ENCODE measurements around the gene OR10A5.

OR10A5 gene

DNA sequence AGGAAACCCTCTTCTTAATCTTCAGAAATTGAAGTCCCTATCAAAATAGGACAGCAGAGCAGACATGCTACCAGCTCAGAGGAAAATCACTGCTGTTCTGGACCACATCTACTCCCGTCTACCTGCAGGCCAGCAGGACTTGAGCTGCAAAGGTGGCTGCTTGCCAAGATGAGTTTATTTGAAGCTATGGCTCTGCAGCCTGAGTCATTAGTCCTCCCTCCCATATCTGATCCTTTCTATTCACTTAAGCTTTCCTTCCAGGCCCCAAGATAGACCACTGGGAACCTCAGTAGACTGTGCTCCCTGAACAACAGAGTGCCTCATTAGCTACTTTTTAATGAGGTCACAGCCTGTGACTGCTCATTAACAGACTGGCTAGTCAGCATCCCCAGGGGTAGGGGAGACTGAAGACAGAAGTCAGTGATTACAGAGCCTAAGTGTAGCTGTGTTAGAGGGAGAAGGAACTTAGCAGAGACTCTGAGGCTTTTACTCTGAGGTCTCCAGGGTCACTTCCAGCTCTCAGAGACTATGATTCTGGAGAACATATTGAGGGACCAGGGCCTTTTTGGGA, 10.6 kb downstream of the OR10A5 start:
- Histone ChIP-seq H3K27me3 (no peaks in the 10 kb centered on the region), H3K9me3 (no peaks in the 10 kb centered on the region), H3K4me3 (ENCODE audit: low read depth in 1 of 2, low read length in 1 of 2) (no peak overlapping the region), H3K27ac (no peak overlapping the region), H3K36me3 (no peaks in the 10 kb centered on the region), H3K4me1 (ENCODE audit: control insufficient read depth in 1 of 2, insufficient read depth in 1 of 2, low read depth in 1 of 2, low read length in 1 of 2) (no peaks in the 10 kb centered on the region)
- TF ChIP-seq CTCF (IDR thresholded peaks at IDR 0.05) = no peak

GRCh38 chr11:6856871-6857270, 11.4 kb downstream of the OR10A5 start:
- H3K36me3 ChIP-seq = no peaks in the 10 kb centered on the region
- TF ChIP-seq CTCF (IDR thresholded peaks at IDR 0.05) = no peak
- no peak overlapping the region for H3K27ac ChIP-seq
- H3K4me1 ChIP-seq (ENCODE audit: control insufficient read depth in 1 of 2, insufficient read depth in 1 of 2, low read depth in 1 of 2, low read length in 1 of 2) = no peaks in the 10 kb centered on the region
- no peaks in the 10 kb centered on the region for H3K27me3 ChIP-seq
- no peak overlapping the region for H3K4me3 ChIP-seq (ENCODE audit: low read depth in 1 of 2, low read length in 1 of 2)
- no peaks in the 10 kb centered on the region for H3K9me3 ChIP-seq

DNA sequence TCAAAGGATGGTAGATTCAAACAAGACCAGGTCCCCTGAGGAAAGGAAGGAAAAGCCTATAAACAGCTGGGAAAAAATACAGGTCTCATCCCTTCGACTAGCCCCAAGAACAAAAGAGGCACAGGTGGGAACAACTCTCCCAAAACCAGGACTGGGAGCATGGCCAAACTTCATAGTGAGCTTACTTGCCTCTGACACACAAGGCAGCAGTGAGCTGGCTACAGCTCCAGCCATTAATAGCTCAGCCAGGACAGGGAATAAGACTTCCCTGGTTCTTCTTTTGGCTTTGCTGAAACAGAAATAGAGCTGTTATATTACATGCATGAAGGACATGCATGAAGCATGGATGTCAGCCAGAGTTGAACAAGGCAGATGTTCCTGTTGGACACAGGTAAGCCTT, 17.5 kb downstream of the OR10A5 start, which contains the start of gene OR10A2:
TSS of gene OR10A2 (plus strand) at position 97 of the 400 bp plus-strand sequence. CDS start 6,698 bp downstream, outside the sequence.
- H3K9me3 ChIP-seq = no peaks in the 10 kb centered on the region
- no peaks in the 10 kb centered on the region for H3K36me3 ChIP-seq
- no peak within 1 kb of the TSS for H3K27ac ChIP-seq
- no peak within 1 kb of the TSS for H3K4me3 ChIP-seq (ENCODE audit: low read depth in 1 of 2, low read length in 1 of 2)
- no peaks in the 10 kb centered on the region for H3K4me1 ChIP-seq (ENCODE audit: control insufficient read depth in 1 of 2, insufficient read depth in 1 of 2, low read depth in 1 of 2, low read length in 1 of 2)
- TF ChIP-seq CTCF (IDR thresholded peaks at IDR 0.05) = no peak
- H3K27me3 ChIP-seq = no peaks in the 10 kb centered on the region

GRCh38 chr11:6864438-6864837, 19.0 kb downstream of the OR10A5 start:
- Histone ChIP-seq H3K4me3 (ENCODE audit: low read depth in 1 of 2, low read length in 1 of 2) (no peak overlapping the region), H3K27me3 (no peaks in the 10 kb centered on the region), H3K9me3 (no peaks in the 10 kb centered on the region), H3K4me1 (ENCODE audit: control insufficient read depth in 1 of 2, insufficient read depth in 1 of 2, low read depth in 1 of 2, low read length in 1 of 2) (no peaks in the 10 kb centered on the region), H3K27ac (no peak overlapping the region), H3K36me3 (no peaks in the 10 kb centered on the region)
- no peak for TF ChIP-seq CTCF (IDR thresholded peaks at IDR 0.05)

GRCh38 chr11:6871278-6871677, 25.8 kb downstream of the OR10A5 start:
- H3K27ac ChIP-seq = no peak overlapping the region
- no peaks in the 10 kb centered on the region for H3K36me3 ChIP-seq
- no peaks in the 10 kb centered on the region for H3K4me1 ChIP-seq (ENCODE audit: control insufficient read depth in 1 of 2, insufficient read depth in 1 of 2, low read depth in 1 of 2, low read length in 1 of 2)
- TF ChIP-seq CTCF (IDR thresholded peaks at IDR 0.05) = no peak
- no peak overlapping the region for H3K4me3 ChIP-seq (ENCODE audit: low read depth in 1 of 2, low read length in 1 of 2)
- no peaks in the 10 kb centered on the region for H3K27me3 ChIP-seq
- no peaks in the 10 kb centered on the region for H3K9me3 ChIP-seq

All from neutrophil (primary cell).